ENCODE results near the gene CFAP100.

DNA sequence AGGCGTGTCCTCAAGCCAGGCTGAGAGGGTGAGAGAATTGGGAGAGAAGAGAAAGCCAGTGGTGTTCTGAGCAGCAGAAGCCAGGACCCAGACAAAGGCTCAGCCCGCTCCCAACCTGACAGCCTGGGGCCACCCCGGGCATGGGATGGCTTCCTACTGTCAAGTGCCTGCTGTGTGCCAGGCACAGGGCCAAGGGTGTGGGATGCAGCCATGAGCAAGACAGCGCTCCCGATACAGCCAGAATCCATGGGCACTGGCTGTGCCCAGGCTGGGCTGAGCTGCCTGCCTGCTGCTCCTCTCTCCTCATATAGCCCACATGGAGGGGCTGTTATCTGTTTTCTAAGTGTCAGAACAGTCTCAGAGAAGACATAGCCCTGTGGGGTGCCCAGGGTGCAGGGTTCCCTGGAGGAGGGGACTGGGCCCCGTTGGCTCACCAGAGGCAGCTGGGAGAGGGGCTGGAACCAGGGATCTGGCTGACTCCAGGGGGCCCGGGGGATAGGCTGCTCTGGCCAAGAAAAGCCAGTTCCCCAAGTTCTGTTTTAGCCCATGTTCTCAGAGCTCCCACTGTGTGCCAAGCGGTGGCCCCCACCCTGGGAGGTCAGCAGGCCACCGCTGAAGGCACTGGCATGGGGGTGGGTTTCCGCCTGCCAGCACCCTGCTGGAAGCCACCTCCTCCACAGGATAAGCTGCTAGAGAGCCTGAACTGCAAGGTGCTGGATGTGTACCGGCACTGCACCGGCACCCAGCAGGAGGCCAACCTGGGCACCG is 39.0 kb downstream of the CFAP100 start:
- TF ChIP-seq, protein P1, sequence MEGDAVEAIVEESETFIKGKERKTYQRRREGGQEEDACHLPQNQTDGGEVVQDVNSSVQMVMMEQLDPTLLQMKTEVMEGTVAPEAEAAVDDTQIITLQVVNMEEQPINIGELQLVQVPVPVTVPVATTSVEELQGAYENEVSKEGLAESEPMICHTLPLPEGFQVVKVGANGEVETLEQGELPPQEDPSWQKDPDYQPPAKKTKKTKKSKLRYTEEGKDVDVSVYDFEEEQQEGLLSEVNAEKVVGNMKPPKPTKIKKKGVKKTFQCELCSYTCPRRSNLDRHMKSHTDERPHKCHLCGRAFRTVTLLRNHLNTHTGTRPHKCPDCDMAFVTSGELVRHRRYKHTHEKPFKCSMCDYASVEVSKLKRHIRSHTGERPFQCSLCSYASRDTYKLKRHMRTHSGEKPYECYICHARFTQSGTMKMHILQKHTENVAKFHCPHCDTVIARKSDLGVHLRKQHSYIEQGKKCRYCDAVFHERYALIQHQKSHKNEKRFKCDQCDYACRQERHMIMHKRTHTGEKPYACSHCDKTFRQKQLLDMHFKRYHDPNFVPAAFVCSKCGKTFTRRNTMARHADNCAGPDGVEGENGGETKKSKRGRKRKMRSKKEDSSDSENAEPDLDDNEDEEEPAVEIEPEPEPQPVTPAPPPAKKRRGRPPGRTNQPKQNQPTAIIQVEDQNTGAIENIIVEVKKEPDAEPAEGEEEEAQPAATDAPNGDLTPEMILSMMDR (IDR thresholded peaks at IDR 0.05 in 2 of 3, conservative IDR thresholded peaks at IDR 0.05 in 1 of 3; ENCODE audit: borderline replicate concordance in 1 of 3, insufficient read depth in 1 of 3, low read depth in 2 of 3, low read length in 2 of 3) = no peak
- no peak for TF ChIP-seq EZH2phosphoT487 (IDR thresholded peaks at IDR 0.05; ENCODE audit: borderline replicate concordance)
- no peak for TF ChIP-seq POLR2AphosphoS5 (IDR thresholded peaks at IDR 0.05; ENCODE audit: low read depth, low read length)
- TF ChIP-seq POLR2A (IDR thresholded peaks at IDR 0.05; ENCODE audit: borderline replicate concordance, extremely low read depth, insufficient read depth, insufficient read length) = no peak
- no peak for TF ChIP-seq ZFX (IDR thresholded peaks at IDR 0.05)
- TF ChIP-seq CBX3 (IDR thresholded peaks at IDR 0.05; ENCODE audit: low read depth) = no peak
- no peak for TF ChIP-seq EZH2 (IDR thresholded peaks at IDR 0.05)
- TF ChIP-seq ZBTB33 (IDR thresholded peaks at IDR 0.05; ENCODE audit: extremely low read depth, insufficient replicate concordance, low read length) = no peak
- no peak for TF ChIP-seq YY1 (IDR thresholded peaks at IDR 0.05; ENCODE audit: extremely low read depth, insufficient replicate concordance, low read depth, low read length)
- no peak for TF ChIP-seq FOSL1 (IDR thresholded peaks at IDR 0.05; ENCODE audit: low read depth)
- TF ChIP-seq RAD21 (IDR thresholded peaks at IDR 0.05; ENCODE audit: low read depth) = no peak
- no peak for TF ChIP-seq CEBPB (IDR thresholded peaks at IDR 0.05; ENCODE audit: low read depth)
- no peak for TF ChIP-seq TCF7L2 (IDR thresholded peaks at IDR 0.05; ENCODE audit: borderline replicate concordance, extremely low read depth, insufficient read depth, insufficient read length)
- no peak for TF ChIP-seq ZNF274 (IDR thresholded peaks at IDR 0.05; ENCODE audit: low read depth, low read length)
